Left lung (tissue), 10 donors: ENCODE data around the gene FFAR4. TPM values are rescaled to one million over a fixed set of nuclear protein-coding genes. Genes with fewer than 3 reads are reported as not detected.
"Not testable (repeated sequence)": the region's sequence is repeated elsewhere in the genome, so short reads cannot be mapped to it uniquely, and the experiment has no call there.

ENCODE experiments used
- ATAC-seq: fragments of 200-7000 bp; cut with Tn5 transposase; one replicate; pipeline ENCODE4 v1.9.1; 2020; ENCODE audit warnings: moderate library complexity
- DNase-seq, 4 donors: peaks; one replicate each; pipeline ENCODE4 v3.0.0-alpha.2; 2013 to 2020
- H3K27ac ChIP-seq, 2 donors: fragments of 200-600 bp; sonication (generic) in 1 of 2; one replicate each; pipeline versions ENCODE4 v1.5.0 to v1.8.0; 2020 to 2021
- H3K27me3 ChIP-seq, 2 donors: fragments of 200-600 bp; sonication (generic) in 1 of 2; one replicate each; pipeline versions ENCODE4 v1.5.0 to v1.8.0; 2020 to 2021
- H3K36me3 ChIP-seq, 2 donors: fragments of 200-600 bp; sonication (generic) in 1 of 2; one replicate each; pipeline versions ENCODE4 v1.5.0 to v1.8.0; 2020 to 2021
- H3K4me1 ChIP-seq, 2 donors: fragments of 200-600 bp; one replicate each; pipeline ENCODE4 v1.8.0; 2021
- H3K4me3 ChIP-seq, 2 donors: fragments of 200-600 bp; sonication (generic) in 1 of 2; one replicate each; pipeline versions ENCODE4 v1.5.0 to v1.8.0; 2020 to 2021; ENCODE audit warnings: mild to moderate bottlenecking in 1 of 2
- H3K9me3 ChIP-seq, 2 donors: fragments of 200-600 bp; sonication (generic) in 1 of 2; one replicate each; pipeline versions ENCODE4 v1.5.0 to v1.8.0; 2020 to 2021
- intact Hi-C, 2 donors: fragments of 100-400 bp; cut with DNase I; formaldehyde crosslinking; loops; one replicate each; pipeline versions ENCODE4 v1.11.2 to v1.14.2; 2022
- polyA plus RNA-seq, 6 donors: library from polyadenylated mRNA; unstranded; fragments of 120-200 nt; gene quantifications; one replicate each; pipeline ENCODE4 v1.2.1, GENCODE V29; 2013; ENCODE audit not compliant: insufficient read length in 6 of 6
- total RNA-seq, 2 donors: library from RNA; stranded (reverse); fragmentation: NEBNext Ultra II Directional; extraction: Animal tissue kit (Norgen Biotek cat#: 25700); gene quantifications; one replicate each; pipeline ENCODE4 v1.2.1, GENCODE V29; 2021
- TF ChIP-seq, protein P1 (sequence below), 2 donors: fragments of 200-600 bp; sonication (generic) in 1 of 2; IDR thresholded peaks; one replicate each; pipeline versions ENCODE4 v1.5.0 to v1.8.0; 2021; ENCODE audit warnings: antibody characterized with exemption in 2 of 2
- donor health status: DM: no; HTN: yes; CAD: no.
- donor health status: DM: no; HTN: no; CAD: no.

FFAR4 gene
- total and polyA plus RNA-seq, 8 donors, result 0.07 to 4.0 (median 0.20) TPM

DNA sequence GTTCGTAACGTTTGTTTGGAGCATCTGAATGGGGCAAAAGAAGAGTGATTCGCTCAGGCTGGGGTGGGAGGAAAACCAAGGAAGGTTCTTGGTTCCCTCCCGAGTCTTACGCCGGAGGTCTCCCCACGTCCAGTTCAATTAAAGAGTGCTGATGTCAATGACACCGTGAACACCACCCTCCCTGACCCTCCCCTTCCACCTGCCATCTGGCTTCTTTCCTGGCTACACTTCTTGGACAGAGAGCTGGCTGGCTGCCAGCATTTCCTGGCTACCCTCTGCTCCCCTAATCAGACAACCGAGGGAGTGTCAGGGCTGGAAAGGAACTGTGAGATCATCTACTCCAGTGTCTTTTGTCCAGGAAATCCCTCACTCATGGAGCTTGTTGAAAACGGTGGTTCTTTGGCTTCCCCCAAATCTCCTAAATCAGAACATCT, 24.1 kb upstream of the FFAR4 start:
- Histone ChIP-seq H3K27me3 (no peaks in the 10 kb centered on the region), H3K36me3 (no peaks in the 10 kb centered on the region), H3K4me3 (no peak overlapping the region), H3K27ac (no peak overlapping the region), H3K4me1 (peaks cover 0 to 5% of the 10 kb centered on the region in 2 donors), H3K9me3 (no peaks in the 10 kb centered on the region)
- peak in 2 of 4 donors; percentile 26 to 54 for DNase-seq
- peak; percentile 70 for ATAC-seq
- TF ChIP-seq, protein P1, sequence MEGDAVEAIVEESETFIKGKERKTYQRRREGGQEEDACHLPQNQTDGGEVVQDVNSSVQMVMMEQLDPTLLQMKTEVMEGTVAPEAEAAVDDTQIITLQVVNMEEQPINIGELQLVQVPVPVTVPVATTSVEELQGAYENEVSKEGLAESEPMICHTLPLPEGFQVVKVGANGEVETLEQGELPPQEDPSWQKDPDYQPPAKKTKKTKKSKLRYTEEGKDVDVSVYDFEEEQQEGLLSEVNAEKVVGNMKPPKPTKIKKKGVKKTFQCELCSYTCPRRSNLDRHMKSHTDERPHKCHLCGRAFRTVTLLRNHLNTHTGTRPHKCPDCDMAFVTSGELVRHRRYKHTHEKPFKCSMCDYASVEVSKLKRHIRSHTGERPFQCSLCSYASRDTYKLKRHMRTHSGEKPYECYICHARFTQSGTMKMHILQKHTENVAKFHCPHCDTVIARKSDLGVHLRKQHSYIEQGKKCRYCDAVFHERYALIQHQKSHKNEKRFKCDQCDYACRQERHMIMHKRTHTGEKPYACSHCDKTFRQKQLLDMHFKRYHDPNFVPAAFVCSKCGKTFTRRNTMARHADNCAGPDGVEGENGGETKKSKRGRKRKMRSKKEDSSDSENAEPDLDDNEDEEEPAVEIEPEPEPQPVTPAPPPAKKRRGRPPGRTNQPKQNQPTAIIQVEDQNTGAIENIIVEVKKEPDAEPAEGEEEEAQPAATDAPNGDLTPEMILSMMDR (IDR thresholded peaks at IDR 0.05), result no peak
- intact Hi-C loops, result no loop called here

DNA sequence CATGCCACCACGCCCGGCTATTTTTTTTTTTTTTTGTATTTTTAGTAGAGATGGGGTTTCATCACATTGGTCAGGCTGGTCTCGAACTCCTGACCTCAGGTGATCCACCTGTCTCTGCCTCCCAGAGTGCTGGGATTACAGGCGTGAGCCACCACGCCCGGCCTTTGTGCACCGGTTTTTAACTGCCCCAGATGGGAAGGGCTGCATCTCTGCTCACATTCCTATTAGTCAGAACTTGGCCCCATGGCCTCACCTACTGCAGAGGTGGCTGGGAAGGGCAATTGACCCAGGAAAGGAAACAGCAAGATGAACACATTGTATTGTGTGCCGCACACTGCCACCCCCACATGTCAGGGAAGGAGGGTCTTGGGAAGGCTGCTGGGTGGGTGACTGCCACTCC, 19.5 kb upstream of the FFAR4 start:
- H3K36me3 ChIP-seq, H3K27ac ChIP-seq, intact Hi-C loops, H3K9me3 ChIP-seq, H3K27me3 ChIP-seq, ATAC-seq, H3K4me3 ChIP-seq, DNase-seq, H3K4me1 ChIP-seq: not testable (repeated sequence)

DNA sequence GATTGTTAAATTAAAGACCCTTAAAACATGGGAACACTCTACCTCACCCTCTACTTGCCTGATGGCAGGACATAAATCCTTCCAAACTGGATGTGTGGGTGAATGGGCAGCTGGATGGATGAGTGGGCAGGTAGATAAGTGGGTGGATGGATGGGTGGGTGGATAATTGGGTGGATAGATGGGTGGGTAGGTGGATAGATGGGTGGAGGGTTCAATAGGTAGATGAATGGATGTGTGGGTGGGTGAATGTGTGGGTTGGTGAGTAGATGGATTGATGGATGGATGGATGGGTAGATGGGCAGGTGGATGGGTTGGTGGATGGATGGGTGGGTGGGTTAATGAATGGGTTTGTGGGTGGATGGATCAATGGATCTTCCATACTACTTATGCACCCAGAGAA, 18.9 kb upstream of the FFAR4 start:
- intact Hi-C loops, result no loop called here
- ATAC-seq, result no peak
- no peaks in the 10 kb centered on the region for H3K4me1 ChIP-seq
- no peaks in the 10 kb centered on the region for H3K27me3 ChIP-seq
- H3K4me3 ChIP-seq, result no peak overlapping the region
- TF ChIP-seq, protein P1 (IDR thresholded peaks at IDR 0.05), result no peak
- DNase-seq, result no peak
- H3K36me3 ChIP-seq, result no peaks in the 10 kb centered on the region
- H3K27ac ChIP-seq, result no peak overlapping the region
- no peaks in the 10 kb centered on the region for H3K9me3 ChIP-seq

DNA sequence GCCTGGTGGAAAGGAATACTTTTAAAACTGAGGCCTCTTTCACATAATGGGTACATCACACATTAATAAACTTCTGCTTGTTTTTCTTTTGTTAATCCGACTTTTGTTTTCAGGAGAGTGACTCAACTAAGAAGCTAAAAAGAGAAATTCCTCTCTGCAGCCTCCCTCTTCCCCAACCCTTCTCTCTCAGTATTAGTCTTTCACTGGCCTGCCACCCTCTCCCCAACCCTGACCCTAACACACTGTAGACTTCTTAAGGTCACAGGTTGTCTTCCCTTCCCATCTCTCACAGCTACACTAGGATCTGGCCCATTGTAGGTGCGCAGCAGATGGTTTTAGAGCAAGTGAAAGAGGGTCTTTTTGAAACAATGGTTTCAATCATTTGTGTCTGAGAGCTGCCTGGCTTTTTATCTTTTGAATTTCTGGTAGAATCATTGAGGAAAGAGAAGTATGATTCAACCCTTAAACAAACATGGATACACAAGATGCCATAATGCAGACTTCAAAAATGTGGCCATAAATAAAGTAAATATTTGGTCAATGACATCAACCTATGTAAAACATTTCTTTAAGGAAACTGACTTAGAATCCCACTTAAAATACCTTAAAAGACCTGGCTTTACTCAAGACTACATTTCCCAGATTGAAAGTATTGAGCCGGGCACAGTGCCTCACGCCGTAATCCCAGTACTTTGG, 17.9 kb upstream of the FFAR4 start:
- Histone ChIP-seq H3K4me3 (no peak overlapping the region), H3K36me3 (no peaks in the 10 kb centered on the region), H3K27ac (no peak overlapping the region), H3K4me1 (no peaks in the 10 kb centered on the region), H3K9me3 (no peaks in the 10 kb centered on the region), H3K27me3 (no peaks in the 10 kb centered on the region)
- TF ChIP-seq, protein P1 (IDR thresholded peaks at IDR 0.05), result no peak
- intact Hi-C loops, result no loop called here
- no peak for ATAC-seq
- no peak for DNase-seq

DNA sequence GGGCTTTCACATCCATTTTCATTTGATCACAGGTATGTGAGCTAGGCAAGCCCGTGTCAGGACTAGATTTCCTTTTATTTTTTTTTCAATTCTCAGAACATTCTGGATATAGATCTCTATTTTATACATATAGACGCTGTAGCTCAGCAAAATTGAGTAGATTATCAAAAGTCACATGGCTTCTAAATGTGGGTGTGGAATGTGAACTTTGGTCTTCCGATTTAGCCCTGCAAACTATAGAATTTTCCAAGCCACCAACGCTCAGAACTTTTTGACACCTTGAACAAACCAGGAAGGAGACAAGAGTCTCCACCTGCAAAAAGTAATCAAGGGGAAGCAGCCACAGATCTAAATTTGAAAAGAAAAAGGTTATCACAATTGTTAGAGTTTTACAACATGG, 15.9 kb upstream of the FFAR4 start:
- Histone ChIP-seq H3K4me3 (no peak overlapping the region), H3K27ac (no peak overlapping the region), H3K27me3 (no peaks in the 10 kb centered on the region), H3K36me3 (no peaks in the 10 kb centered on the region), H3K4me1 (no peaks in the 10 kb centered on the region), H3K9me3 (no peaks in the 10 kb centered on the region)
- intact Hi-C loops, result no loop called here
- ATAC-seq, result no peak
- no peak for DNase-seq
- TF ChIP-seq, protein P1 (IDR thresholded peaks at IDR 0.05), result no peak

DNA sequence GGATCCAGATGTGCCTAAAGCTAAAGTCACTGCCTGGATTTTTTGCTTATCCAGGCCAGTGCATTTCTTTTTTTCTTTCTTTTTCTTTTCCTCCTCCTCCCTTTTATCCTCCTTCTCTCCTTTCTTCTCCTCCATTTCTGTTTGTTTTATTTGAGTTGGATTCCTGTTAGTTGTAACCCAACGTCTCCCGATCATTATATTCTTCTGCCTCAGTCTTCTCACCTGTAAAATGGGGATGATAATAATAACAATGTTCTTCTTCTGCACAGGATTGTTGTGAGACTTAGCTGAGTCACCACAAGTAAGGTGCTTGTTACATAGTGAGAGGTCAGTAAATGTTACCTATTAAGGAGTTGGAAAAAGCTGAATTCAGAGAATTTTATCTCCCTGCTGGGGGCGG, 13.7 kb upstream of the FFAR4 start:
- no peaks in the 10 kb centered on the region for H3K4me1 ChIP-seq
- ATAC-seq, result no peak
- intact Hi-C loops, result no loop called here
- DNase-seq, result no peak
- TF ChIP-seq, protein P1 (IDR thresholded peaks at IDR 0.05), result no peak
- no peaks in the 10 kb centered on the region for H3K9me3 ChIP-seq
- H3K36me3 ChIP-seq, result no peaks in the 10 kb centered on the region
- no peak overlapping the region for H3K27ac ChIP-seq
- H3K4me3 ChIP-seq, result no peak overlapping the region
- H3K27me3 ChIP-seq, result no peaks in the 10 kb centered on the region
